NT2/D1 (cell line): ENCODE data around the gene CDC42BPA.

Experiments
- SUZ12 ChIP-seq: IDR thresholded peaks from 2 replicates; pipeline ENCODE4 v1.6.1; 2011; ENCODE audit not compliant: insufficient read length, insufficient read depth; ENCODE audit errors: extremely low read depth
- ZNF274 ChIP-seq: IDR thresholded peaks from 2 replicates; pipeline ENCODE4 v1.6.1; 2011; ENCODE audit warnings: mild to moderate bottlenecking, low read depth, low read length

DNA sequence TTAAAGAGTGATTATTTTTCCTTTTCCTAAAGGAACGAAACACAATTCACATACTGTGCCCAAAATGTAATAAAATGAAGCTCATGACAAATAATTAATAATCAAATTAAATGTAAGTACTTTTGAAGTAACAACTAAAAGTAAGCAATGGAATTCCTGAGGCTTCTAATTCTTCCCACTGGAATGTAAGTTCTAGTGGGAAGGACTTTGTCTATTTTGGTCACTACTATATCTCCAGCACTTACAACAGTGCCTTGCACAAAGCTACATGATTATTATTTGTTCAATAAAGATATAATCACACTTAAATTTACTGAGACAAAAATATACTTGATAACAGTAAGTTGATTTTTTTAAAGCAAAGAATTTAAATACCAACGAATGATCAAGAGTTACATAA is 249.4 kb downstream of the CDC42BPA start:
- no peak for TF ChIP-seq ZNF274
- no peak for TF ChIP-seq SUZ12
